ENCODE measurements around the gene EIF2B5.

Gene EIF2B5

DNA sequence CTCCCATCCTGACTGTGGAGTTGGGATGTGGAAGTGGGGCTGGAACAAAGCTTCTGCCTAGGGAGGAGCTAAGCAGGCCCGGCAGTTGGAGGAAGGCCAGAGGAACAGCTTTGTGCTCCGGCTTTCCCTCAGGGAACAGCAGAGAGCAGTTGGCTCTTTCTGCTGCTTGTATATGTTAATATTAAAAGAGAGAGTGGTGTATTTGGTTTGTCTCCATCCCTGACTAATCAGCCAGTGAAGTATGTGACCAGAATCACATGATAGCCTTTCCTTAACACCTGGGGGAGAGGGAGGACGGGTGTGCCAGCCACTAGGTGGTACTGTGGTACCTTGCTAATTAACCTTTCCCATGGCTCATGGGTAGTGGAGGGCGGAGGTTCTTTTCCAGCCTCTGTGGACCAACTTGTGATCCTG is 10.0 kb downstream of the EIF2B5 start:
- H3K9ac ChIP-seq (ENCODE audit: low read depth, low read length), result no peak overlapping the region
- H3K4me2 ChIP-seq (ENCODE audit: insufficient read depth, low read length), result no peak overlapping the region
- no peak overlapping the region for H3K4me3 ChIP-seq (ENCODE audit: low read depth in 1 of 2, low read length in 2 of 2)
- H2AFZ ChIP-seq (ENCODE audit: low read depth, low read length), result no peak overlapping the region
- H3K27ac ChIP-seq (ENCODE audit: low read length), result no peak overlapping the region
- DNase-seq (peak; percentile 28), ATAC-seq (ENCODE audit: insufficient read depth, low read depth) (peak; percentile 60)
- no peaks in the 10 kb centered on the region for H3K9me3 ChIP-seq (ENCODE audit: insufficient read depth, low read length, severe bottlenecking)
- H3K36me3 ChIP-seq (ENCODE audit: insufficient read depth, low read length), result peaks cover 59% of the 10 kb centered on the region
- no peaks in the 10 kb centered on the region for H3K27me3 ChIP-seq (ENCODE audit: insufficient read depth, low read length, poor library complexity)
- H3K4me1 ChIP-seq (ENCODE audit: insufficient read depth, low read length), result no peaks in the 10 kb centered on the region
- peaks cover 4% of the 10 kb centered on the region for H3K79me2 ChIP-seq (ENCODE audit: insufficient read depth, low read length)
- TF ChIP-seq, protein P1, sequence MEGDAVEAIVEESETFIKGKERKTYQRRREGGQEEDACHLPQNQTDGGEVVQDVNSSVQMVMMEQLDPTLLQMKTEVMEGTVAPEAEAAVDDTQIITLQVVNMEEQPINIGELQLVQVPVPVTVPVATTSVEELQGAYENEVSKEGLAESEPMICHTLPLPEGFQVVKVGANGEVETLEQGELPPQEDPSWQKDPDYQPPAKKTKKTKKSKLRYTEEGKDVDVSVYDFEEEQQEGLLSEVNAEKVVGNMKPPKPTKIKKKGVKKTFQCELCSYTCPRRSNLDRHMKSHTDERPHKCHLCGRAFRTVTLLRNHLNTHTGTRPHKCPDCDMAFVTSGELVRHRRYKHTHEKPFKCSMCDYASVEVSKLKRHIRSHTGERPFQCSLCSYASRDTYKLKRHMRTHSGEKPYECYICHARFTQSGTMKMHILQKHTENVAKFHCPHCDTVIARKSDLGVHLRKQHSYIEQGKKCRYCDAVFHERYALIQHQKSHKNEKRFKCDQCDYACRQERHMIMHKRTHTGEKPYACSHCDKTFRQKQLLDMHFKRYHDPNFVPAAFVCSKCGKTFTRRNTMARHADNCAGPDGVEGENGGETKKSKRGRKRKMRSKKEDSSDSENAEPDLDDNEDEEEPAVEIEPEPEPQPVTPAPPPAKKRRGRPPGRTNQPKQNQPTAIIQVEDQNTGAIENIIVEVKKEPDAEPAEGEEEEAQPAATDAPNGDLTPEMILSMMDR (IDR thresholded peaks at IDR 0.05; ENCODE audit: borderline replicate concordance, extremely low read depth, low read length, poor library complexity, severe bottlenecking), result peak; percentile 64
- TF ChIP-seq EZH2 (IDR thresholded peaks at IDR 0.05; ENCODE audit: borderline replicate concordance, low read depth, low read length, severe bottlenecking), result no peak
- peaks cover 14% of the 10 kb centered on the region for H4K20me1 ChIP-seq (ENCODE audit: insufficient read depth, low read length)

DNA sequence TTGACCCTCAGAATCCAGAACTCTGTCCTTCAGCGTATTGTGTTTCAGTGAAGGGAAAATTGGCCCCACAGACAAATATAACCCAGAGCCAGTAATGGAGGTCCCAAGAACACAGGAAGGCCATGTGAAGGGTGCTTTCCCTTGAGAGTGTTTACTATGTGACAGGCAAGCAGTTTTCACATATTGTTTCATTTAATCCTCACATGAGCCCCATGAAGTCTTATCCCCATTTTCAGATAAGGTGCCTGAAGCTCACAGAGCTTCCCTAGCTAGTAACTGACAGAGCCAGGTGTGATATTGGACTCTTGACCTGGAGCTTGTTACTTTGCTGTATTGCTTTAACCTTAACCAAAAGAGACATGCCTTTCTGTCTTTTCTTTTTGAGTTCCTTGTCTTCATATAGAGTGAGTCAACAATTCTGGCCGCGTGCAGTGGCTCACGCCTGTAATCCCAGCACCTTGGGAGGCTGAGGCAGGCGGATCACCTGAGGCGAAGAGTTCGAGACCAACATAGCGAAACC is 10.7 kb downstream of the EIF2B5 start:
- Histone ChIP-seq H3K9ac (ENCODE audit: low read depth, low read length) (no peak overlapping the region), H3K27me3 (ENCODE audit: insufficient read depth, low read length, poor library complexity) (no peaks in the 10 kb centered on the region), H3K36me3 (ENCODE audit: insufficient read depth, low read length) (peaks cover 52% of the 10 kb centered on the region), H3K27ac (ENCODE audit: low read length) (no peak overlapping the region), H2AFZ (ENCODE audit: low read depth, low read length) (no peak overlapping the region), H3K4me1 (ENCODE audit: insufficient read depth, low read length) (no peaks in the 10 kb centered on the region), H3K4me3 (ENCODE audit: low read depth in 1 of 2, low read length in 2 of 2) (no peak overlapping the region), H3K79me2 (ENCODE audit: insufficient read depth, low read length) (no peaks in the 10 kb centered on the region), H3K4me2 (ENCODE audit: insufficient read depth, low read length) (no peak overlapping the region), H3K9me3 (ENCODE audit: insufficient read depth, low read length, severe bottlenecking) (no peaks in the 10 kb centered on the region), H4K20me1 (ENCODE audit: insufficient read depth, low read length) (peaks cover 7% of the 10 kb centered on the region)
- no peak for TF ChIP-seq EZH2 (IDR thresholded peaks at IDR 0.05; ENCODE audit: borderline replicate concordance, low read depth, low read length, severe bottlenecking)
- TF ChIP-seq, protein P1 (IDR thresholded peaks at IDR 0.05; ENCODE audit: borderline replicate concordance, extremely low read depth, low read length, poor library complexity, severe bottlenecking), result no peak
- ATAC-seq (ENCODE audit: insufficient read depth, low read depth) (no peak), DNase-seq (no peak)

DNA sequence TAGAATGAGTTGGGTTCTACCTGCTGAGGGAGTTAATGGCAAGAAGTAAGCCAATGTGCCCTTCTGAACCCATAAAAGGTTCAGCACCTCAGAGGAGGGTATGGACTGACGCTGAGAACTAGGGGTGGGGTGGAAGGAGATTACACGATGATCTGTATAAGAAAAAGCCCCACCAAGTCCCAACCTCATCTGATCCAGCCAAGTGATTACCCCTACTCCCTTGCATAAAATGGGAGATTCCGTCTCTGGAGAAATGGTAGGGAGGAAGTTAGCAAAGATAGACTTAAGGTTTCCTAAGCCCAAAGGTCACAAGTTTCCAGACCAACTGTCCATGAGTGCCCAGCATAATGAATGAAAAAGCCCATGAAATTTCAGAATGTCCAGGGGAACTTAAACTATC is 12.9 kb downstream of the EIF2B5 start:
- Histone ChIP-seq H3K27ac (ENCODE audit: low read length) (no peak overlapping the region), H3K4me2 (ENCODE audit: insufficient read depth, low read length) (no peak overlapping the region), H3K27me3 (ENCODE audit: insufficient read depth, low read length, poor library complexity) (no peaks in the 10 kb centered on the region), H2AFZ (ENCODE audit: low read depth, low read length) (no peak overlapping the region), H3K4me1 (ENCODE audit: insufficient read depth, low read length) (no peaks in the 10 kb centered on the region), H3K79me2 (ENCODE audit: insufficient read depth, low read length) (no peaks in the 10 kb centered on the region), H3K9me3 (ENCODE audit: insufficient read depth, low read length, severe bottlenecking) (no peaks in the 10 kb centered on the region), H3K9ac (ENCODE audit: low read depth, low read length) (no peak overlapping the region), H3K36me3 (ENCODE audit: insufficient read depth, low read length) (peaks cover 29% of the 10 kb centered on the region), H4K20me1 (ENCODE audit: insufficient read depth, low read length) (no peaks in the 10 kb centered on the region; the same call in 1 of the 2 replicates), H3K4me3 (ENCODE audit: low read depth in 1 of 2, low read length in 2 of 2) (no peak overlapping the region)
- DNase-seq, result no peak
- no peak for ATAC-seq (ENCODE audit: insufficient read depth, low read depth)
- no peak for TF ChIP-seq EZH2 (IDR thresholded peaks at IDR 0.05; ENCODE audit: borderline replicate concordance, low read depth, low read length, severe bottlenecking)
- TF ChIP-seq, protein P1 (IDR thresholded peaks at IDR 0.05; ENCODE audit: borderline replicate concordance, extremely low read depth, low read length, poor library complexity, severe bottlenecking), result no peak

Data from DND-41 (cell line).